Aorta (tissue), 5 donors: Measurements from ENCODE around the gene DNTT. TPM values are rescaled to one million over a fixed set of nuclear protein-coding genes. Genes with fewer than 3 reads are reported as not detected.

Experiments used
- ATAC-seq: fragments of 200-7000 bp; cut with Tn5 transposase; one replicate; pipeline ENCODE4 v1.9.1; 2022; ENCODE audit warnings: moderate library complexity; ENCODE audit not compliant: low FRiP score
- DNase-seq, 2 donors: peaks; one replicate each; pipeline ENCODE4 v3.0.0-alpha.2; 2020
- H3K27ac ChIP-seq, 2 donors: one replicate each; pipeline ENCODE4 v1.5.1; 2013; ENCODE audit warnings: low read length in 2 of 2, mild to moderate bottlenecking in 2 of 2, moderate library complexity in 2 of 2, control low read depth in 1 of 2, inconsistent platforms in 1 of 2, low read depth in 1 of 2
- H3K27me3 ChIP-seq, 2 donors: one replicate each; pipeline ENCODE4 v1.6.1; 2013; ENCODE audit warnings: control low read depth in 1 of 2, low read length in 1 of 2, mild to moderate bottlenecking in 1 of 2, moderate library complexity in 1 of 2; ENCODE audit not compliant: insufficient read depth in 2 of 2, control insufficient read depth in 1 of 2
- H3K36me3 ChIP-seq, 2 donors: one replicate each; pipeline ENCODE4 v1.6.1; 2013; ENCODE audit warnings: control low read depth in 1 of 2, low read length in 1 of 2, mild to moderate bottlenecking in 1 of 2; ENCODE audit not compliant: insufficient read depth in 2 of 2, control insufficient read depth in 1 of 2
- H3K4me1 ChIP-seq, 2 donors: one replicate each; pipeline ENCODE4 v1.6.1; 2013; ENCODE audit warnings: low read length in 2 of 2, control low read depth in 1 of 2, mild to moderate bottlenecking in 1 of 2, moderate library complexity in 1 of 2; ENCODE audit not compliant: insufficient read depth in 2 of 2, control insufficient read depth in 1 of 2
- H3K4me3 ChIP-seq, 2 donors: one replicate each; pipeline ENCODE4 v1.5.1; 2013; ENCODE audit warnings: low read length in 2 of 2, control low read depth in 1 of 2, mild to moderate bottlenecking in 1 of 2
- H3K9me3 ChIP-seq: one replicate; pipeline ENCODE4 v1.6.1; 2013; ENCODE audit warnings: mild to moderate bottlenecking, low read length; ENCODE audit not compliant: control insufficient read depth
- WGBS, 2 donors: extraction: QIAGEN DNeasy Blood & Tissue Kit; methylation state at CpG; one replicate each; pipeline ENCODE4 v1.1.7; 2013; 5-methylcytosine and 5-hydroxymethylcytosine counted together
- intact Hi-C, 2 donors: fragments of 100-400 bp; cut with DNase I; formaldehyde crosslinking; loops; one replicate each; pipeline versions ENCODE4 v1.14.2 to v1.15.0; 2022
- polyA plus RNA-seq, 2 donors: library from polyadenylated mRNA; stranded (reverse); fragments of 200-250 nt; gene quantifications; one replicate each; pipeline ENCODE4 v1.2.3, GENCODE V29; 2013
- total RNA-seq, 2 donors: library from RNA; stranded (reverse); fragmentation: NEBNext Ultra II Directional; extraction: Animal tissue kit (Norgen Biotek cat#: 25700); gene quantifications; one replicate each; pipeline ENCODE4 v1.2.1, GENCODE V29; 2021
- donor health status: healthy with polysubstance abuse.
- donor health status: Bipolar disorder and iron deficiency.
- donor health status: DM: no; HTN: no; CAD: no.
- donor health status: DM: no; HTN: no; CAD: no.
- donor health status: DM: yes; HTN: yes; CAD: no.

DNTT gene
- total and polyA plus RNA-seq, 4 donors: not detected

DNA sequence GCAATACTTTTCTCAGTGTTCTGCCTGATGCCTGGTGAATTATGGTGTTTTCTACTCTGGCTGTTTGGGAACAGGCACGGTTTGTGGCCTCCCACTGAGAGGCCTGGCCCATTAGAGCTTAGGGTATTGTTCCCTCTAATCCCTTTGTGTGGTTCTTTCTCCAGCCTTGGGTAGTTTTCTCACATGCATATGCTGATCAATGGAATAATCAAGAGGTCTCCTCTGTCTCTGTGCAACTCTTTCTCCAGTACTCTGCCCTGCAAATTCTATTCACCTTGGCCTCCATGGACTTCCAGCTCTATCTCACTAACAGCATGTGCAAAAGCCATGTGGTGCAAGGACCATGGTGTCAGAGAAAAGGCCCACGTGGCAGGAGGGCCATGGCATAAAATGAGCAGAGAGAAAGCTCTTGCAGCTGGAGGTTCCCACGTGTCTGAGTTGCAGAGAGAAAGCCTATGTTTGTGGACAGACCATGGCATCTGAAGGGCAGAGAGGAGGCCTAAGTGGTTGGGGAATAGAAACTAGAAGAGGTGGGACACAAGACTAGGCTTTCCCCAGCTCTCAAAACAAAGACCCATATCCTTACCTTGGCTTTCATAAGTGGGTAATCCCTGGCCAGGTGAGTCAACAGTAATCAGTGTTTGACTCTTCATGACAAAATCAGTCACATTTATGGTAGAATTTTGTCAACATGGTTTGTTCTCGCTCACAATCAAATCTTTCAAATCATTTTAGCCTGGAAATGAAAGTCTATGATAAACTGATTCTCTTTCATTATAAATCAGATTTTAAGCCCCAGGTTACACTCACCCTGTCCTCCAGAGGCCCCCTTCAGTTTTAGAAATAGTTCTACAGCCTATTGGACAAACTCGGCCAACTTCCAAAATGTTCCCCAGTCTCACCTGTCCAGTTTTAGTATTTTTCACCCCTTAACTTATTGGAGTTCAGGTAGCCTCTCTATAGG lies 37.3 kb downstream of the DNTT start:
- DNase-seq (no peak), ATAC-seq (no peak)
- Histone ChIP-seq H3K36me3 (no peaks in the 10 kb centered on the region), H3K9me3 (peaks cover 5% of the 10 kb centered on the region), H3K4me1 (no peaks in the 10 kb centered on the region), H3K27me3 (no peaks in the 10 kb centered on the region), H3K4me3 (no peak overlapping the region), H3K27ac (no peak overlapping the region)
- WGBS, 2 donors: 75 to 82% methylated on average over 5 of the region's 5 CpGs
- intact Hi-C loops: no loop called here

DNA sequence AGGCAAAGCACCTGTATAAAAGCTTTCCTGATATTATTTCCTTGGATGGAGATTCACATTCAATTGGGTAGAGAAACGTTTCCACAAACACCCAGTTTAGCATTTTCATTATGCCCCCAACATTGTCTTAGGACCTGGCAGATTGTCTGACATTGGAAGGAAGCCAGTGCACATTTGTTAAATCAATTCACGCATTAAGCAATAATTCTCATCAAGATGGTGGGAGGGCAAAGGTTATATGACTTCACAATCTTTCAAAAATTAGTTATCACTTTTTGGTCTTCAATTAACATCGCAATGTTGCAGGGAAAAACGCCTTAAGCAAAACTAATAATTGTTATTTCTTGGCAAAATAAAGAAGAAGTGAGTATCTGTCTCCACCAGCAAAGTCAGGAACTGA lies 38.2 kb downstream of the DNTT start:
- ATAC-seq: no peak
- H3K27me3 ChIP-seq: no peaks in the 10 kb centered on the region
- no peak overlapping the region for H3K27ac ChIP-seq
- no peaks in the 10 kb centered on the region for H3K4me1 ChIP-seq
- H3K9me3 ChIP-seq: peaks cover 5% of the 10 kb centered on the region
- 72 to 75% methylated on average over 4 of the region's 4 CpGs for WGBS, 2 donors
- no peaks in the 10 kb centered on the region for H3K36me3 ChIP-seq
- DNase-seq: no peak
- intact Hi-C loops: no loop called here
- no peak overlapping the region for H3K4me3 ChIP-seq

DNA sequence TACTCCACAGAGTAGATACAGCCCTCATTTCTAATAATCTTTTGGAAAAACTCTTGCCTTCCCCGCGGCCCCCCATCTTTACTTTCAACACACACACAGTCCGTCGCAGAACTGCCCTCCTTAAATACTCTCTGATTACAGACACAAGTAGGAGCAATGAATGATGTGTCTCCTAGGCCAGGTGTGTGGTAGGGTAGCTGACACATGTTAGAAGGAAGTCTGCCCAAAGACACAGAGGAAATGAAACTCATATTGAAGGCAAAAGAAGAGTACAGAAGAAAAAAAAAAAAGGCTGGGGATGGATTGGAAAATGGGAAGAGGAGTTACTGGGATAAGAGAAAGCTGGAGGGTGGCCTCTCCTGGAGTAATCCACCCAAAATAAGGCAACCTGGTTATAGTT lies 39.9 kb downstream of the DNTT start:
- WGBS, 2 donors: 95 to 97% methylated on average over 4 of the region's 4 CpGs
- intact Hi-C loops: no loop called here
- H3K27me3 ChIP-seq: no peaks in the 10 kb centered on the region

DNA sequence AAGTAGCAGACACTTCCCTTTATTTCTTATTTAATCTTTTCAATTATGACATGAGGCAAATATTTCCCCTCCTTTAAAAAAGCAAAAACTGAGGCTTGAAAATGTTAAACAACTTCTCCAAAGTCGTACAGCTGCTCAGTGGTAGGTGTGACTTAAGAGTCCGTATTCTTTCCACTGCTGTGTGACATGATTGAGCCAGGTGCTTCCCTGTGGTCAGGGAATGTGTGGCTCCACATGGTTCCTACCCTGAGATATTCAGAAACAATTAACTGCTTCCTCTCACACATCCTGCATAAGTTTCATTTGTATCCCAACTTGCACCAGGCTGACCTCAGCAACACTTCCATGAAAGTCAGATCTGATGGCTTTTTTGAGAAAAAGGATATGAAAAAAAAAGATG lies 41.0 kb downstream of the DNTT start:
- ATAC-seq (no peak), DNase-seq (no peak)
- H3K9me3 ChIP-seq: peaks cover 5% of the 10 kb centered on the region
- no peaks in the 10 kb centered on the region for H3K4me1 ChIP-seq
- no peaks in the 10 kb centered on the region for H3K27me3 ChIP-seq
- 46 to 53% methylated on average over 2 of the region's 2 CpGs for WGBS, 2 donors
- intact Hi-C loops: no loop called here
- no peak overlapping the region for H3K27ac ChIP-seq
- no peaks in the 10 kb centered on the region for H3K36me3 ChIP-seq
- H3K4me3 ChIP-seq: no peak overlapping the region

More for the DNA sequence above, 39.9 kb downstream of the DNTT start:
- Histone ChIP-seq H3K27ac (no peak overlapping the region), H3K4me1 (no peaks in the 10 kb centered on the region), H3K4me3 (no peak overlapping the region), H3K9me3 (peaks cover 5% of the 10 kb centered on the region), H3K36me3 (no peaks in the 10 kb centered on the region)
- ATAC-seq (no peak), DNase-seq (no peak)

DNA sequence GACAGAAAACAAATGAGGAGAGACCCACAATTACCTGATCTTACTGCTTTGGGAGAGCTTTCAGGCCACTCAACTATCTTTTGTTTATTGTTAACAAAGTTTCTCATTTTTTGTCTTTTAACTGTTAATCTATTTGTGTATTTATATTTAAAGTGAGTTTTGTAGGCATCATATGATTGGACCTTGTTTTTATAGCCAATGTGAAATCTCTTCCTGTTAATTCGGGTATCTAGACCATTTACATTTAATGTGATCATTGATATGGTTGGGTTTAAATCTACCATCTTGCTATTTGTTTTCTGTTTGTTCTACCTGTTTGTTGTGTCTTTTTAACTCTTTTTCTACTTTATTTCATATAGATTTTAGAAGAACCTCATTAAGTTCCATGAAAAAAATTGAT lies 42.1 kb downstream of the DNTT start:
- Histone ChIP-seq H3K27ac (no peak overlapping the region), H3K4me1 (no peaks in the 10 kb centered on the region), H3K9me3 (peaks cover 5% of the 10 kb centered on the region), H3K27me3 (no peaks in the 10 kb centered on the region), H3K4me3 (no peak overlapping the region), H3K36me3 (no peaks in the 10 kb centered on the region)
- DNase-seq (no peak), ATAC-seq (no peak)
- WGBS, 2 donors: 86 to 87% methylated on average over 1 of the region's 1 CpG
- intact Hi-C loops: no loop called here

DNA sequence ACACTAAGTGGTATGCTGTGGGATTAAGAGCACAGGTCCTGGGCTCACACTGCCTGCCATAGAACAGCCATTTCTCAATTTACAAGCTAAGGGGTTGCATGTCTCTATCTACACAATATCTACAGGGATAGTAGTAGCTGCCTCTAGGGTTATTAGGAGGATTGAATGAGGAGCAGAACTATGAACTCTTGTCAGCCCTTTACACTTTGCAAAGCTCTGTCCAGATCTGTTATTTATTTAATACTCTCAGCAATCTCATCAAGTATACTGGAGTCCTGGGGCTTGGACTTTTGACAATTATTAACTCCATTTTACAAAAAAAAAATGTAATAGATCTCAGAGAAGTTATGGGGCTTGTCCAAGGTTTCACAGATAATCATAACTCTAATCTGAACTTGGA lies 47.8 kb downstream of the DNTT start:
- no peak overlapping the region for H3K4me3 ChIP-seq
- ATAC-seq (no peak), DNase-seq (no peak)
- no peaks in the 10 kb centered on the region for H3K36me3 ChIP-seq
- intact Hi-C loops: no loop called here
- no peaks in the 10 kb centered on the region for H3K27me3 ChIP-seq
- H3K9me3 ChIP-seq: no peaks in the 10 kb centered on the region
- H3K27ac ChIP-seq: no peak overlapping the region
- no peaks in the 10 kb centered on the region for H3K4me1 ChIP-seq

DNA sequence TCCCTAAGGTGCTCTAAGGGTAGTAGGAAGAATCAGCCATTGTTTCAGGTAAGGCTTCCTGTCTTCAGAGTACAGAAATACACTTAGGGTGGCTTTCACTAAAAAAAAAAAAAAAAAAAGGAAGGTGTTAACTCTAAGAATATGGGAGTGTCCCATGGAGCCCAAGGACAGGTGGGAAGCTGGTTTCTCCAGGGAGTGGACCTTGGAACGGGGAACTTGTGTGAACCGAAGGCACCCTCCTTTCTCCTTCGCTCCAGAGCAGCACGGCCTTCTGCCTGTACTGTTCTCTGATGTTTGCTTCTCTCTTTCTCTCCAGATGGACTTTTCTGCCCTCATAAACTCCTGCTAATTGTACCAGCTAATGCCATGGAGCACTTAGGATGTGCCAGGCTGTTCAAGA lies 48.3 kb downstream of the DNTT start:
- Histone ChIP-seq H3K9me3 (no peaks in the 10 kb centered on the region), H3K27ac (no peak overlapping the region), H3K27me3 (no peaks in the 10 kb centered on the region), H3K36me3 (no peaks in the 10 kb centered on the region), H3K4me1 (no peaks in the 10 kb centered on the region), H3K4me3 (no peak overlapping the region)
- intact Hi-C loops: no loop called here
- ATAC-seq (no peak), DNase-seq (no peak)
- 70 to 72% methylated on average over 4 of the region's 4 CpGs for WGBS, 2 donors

DNA sequence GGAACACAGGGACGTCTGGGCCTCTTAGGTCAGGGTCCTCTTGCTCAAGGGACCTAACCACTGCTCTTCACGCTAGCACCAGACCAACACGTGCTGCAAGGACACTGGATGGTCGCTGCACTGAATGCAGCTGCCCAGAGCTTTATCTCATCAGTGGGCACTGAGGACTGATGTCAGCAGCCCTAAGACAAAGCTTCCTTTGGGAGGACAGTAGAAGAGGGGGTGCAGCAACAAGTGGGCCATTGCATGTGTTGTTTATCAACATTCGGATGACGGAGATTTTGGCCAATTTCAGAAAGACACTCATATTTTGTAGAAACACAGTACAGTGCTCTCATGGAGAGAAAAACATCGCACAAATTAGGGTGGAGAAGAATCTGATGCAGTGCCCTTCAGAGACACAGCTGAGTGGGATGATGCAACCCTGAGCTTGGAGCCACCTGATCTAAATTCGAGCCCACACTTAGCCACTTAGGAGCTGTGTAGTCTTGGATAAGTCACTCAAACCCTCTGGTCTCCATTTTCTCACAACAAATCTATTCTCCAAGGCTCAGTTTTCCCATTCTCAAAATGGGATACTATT lies 52.9 kb downstream of the DNTT start:
- no peaks in the 10 kb centered on the region for H3K27me3 ChIP-seq
- H3K27ac ChIP-seq: no peak overlapping the region
- no peaks in the 10 kb centered on the region for H3K36me3 ChIP-seq
- WGBS, 2 donors: 74 to 75% methylated on average over 8 of the region's 8 CpGs
- no peak overlapping the region for H3K4me3 ChIP-seq
- no peaks in the 10 kb centered on the region for H3K9me3 ChIP-seq
- ATAC-seq (no peak), DNase-seq (no peak)
- intact Hi-C loops: no loop called here
- no peaks in the 10 kb centered on the region for H3K4me1 ChIP-seq
